ENCODE measurements around the gene PTPRN2.
"Not testable (repeated sequence)": the region's sequence is repeated elsewhere in the genome, so short reads cannot be mapped to it uniquely, and the experiment has no call there.

Gene PTPRN2

DNA sequence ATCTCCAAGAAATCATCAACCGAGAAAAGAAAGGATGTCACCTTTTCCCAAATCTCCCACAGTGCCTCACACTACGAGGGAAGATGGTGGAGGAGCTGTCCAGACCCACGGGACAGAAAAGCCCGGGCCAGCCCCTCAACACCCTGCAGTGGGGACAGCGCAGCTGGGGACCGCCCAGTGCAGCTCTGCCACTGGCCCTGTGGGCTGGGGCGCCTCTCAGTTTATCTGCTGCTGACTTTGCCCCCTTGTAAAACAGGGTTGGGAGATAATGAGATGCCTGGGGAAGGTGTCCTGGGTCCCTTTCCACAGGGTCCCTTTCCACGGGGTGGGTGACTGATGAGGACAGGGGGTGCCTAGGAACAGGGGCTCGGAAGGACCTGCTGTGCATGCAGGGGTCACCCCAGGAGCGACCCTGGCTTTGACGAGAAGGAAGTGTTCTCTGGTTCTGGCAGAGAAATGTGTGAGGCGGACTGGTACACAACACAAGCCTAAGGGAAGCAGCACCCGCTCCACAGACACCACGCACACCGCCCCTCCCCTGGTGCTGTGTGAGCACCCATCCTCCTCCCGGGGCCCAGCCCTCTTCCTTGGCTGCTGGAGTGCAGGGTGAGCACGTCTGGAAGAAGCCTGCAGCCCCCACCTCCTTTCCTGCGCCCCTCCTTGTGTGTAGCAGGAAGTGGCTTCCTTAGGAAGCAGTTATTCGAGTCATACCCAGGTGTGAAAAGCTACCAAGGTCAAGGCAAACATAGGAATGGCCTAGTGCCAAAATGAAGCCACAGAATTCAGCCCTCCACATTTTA lies 911.0 kb downstream of the PTPRN2 start:
- FAIRE-seq: no peak

DNA sequence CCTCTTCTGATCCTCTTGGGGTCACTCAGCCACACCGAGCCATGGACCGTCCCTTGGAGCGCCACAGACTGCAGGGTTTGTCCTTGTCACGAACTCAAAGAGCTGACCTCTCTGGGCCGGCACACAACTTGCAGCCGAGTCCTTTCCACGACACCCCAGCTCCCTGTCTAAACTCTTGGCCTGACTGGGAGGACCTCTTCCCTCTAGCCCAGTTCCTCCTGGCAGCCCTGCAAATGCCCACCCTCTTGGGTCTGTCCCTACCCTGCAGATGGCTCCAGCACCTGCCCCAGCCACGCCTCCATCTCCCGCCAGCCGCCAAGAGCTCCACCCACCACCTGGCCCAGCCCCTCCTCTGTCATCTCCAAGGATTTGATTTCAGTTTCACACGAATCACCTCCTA lies 911.6 kb downstream of the PTPRN2 start:
- no peak for FAIRE-seq

DNA sequence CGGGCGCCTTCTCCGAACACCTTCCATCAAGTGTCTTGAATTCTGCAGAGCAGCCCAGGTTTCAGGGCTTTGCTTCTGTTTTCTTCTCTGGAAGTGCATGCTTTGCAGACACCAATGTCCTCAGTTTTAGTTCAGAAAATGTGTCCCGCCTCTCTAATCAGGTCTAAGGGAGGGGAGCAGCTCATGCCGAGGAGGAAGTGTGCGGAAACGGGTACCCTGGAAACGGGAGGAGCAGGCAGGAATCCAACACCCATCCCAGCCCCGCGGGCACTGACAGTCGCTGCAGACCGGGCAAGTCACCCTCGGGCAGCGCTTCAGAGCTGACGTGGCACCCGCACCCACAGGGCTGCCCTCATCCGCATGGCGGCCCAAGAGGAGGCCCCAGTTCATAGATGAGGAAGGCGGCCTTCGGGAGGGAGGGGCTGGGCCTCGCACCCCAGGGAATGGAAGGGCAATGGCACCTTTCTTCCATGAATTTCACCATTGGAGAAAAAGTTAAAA lies 912.1 kb downstream of the PTPRN2 start:
- no peak for FAIRE-seq

DNA sequence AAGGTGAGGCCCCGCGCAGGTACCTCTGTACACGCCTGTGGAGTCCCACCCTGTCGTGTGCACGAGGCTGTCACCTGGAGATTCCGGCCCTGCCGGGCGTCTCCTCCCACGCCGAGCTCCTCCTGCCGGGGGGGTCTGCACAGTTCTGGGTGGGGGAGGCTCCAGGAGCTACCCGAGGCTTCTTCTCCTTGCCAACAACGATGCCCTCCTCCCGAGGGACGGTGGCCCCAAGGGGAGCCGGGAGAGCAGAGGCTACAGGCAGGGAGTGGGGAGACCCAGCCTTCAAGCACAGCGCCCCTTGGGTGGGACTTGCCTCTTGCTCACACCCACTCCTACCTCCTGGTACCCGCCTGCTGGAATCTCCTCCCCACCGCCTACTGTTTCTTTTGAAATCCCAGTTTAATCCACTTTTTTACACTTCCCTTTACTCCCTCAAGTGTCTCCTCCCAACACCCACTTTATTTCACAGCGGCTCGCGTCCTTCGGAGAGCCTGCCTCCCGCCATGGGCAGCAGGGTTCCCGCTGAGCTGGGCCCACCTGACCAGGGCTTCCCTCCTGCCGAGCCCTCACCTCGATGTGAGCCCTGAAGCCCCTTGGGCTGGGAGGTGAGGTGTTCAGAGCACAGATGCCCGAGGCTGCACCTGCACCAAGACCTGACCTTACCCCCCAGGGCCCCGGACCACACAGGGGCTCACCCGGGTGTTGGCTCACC lies 912.8 kb downstream of the PTPRN2 start:
- no peak for FAIRE-seq

DNA sequence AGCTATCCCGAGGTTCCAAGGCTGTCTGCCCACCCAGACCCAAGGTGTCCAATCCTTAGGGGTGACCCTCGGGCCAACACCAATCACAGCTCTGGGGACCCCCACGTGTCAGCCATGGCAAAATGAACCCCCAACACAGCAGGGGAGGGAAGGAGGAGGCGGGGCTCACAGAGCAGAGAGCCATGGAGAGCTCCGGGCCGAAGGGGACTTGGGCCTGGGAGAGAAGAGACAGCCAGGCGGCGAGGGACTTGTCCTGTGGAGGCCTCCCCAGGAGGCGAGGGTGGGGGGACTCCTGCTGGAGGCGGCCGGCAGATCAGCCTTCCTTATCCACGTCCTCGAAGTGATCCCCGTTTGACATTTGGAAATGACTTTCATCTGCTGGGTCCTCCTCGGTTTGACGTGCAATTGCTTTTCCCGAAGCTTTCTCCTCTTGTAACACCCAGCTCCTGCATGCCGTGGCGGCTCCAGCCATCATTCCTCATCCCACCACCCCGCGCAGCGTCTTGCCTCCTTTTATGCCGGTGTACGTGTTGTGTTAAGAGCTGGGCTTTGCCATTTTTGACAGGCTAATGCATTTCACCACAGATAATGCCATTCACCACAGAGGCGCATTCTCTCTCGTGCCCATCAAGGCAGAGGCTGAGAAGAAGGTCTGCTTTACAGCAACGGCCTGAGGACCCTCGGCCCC lies 913.5 kb downstream of the PTPRN2 start:
- FAIRE-seq: no peak

DNA sequence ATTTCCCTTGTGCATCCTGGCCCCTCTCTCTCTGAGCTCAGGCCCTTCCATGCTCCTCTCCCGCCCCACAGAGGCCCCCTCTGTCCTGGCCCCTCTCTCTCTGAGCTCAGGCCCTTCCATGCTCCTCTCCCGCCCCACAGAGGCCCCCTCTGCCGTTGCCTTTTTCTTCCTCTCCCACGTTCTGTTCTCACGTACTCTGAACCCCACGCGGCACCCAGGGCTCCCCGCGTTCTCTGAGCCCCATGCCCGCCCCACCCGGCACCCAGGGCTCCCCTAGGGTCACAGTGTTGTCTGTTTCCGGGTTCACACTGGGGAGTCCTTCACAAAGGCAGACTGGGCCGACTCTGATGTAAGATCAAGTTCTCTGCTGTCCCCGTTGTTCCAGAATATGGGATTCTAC lies 914.0 kb downstream of the PTPRN2 start:
- FAIRE-seq: no peak

DNA sequence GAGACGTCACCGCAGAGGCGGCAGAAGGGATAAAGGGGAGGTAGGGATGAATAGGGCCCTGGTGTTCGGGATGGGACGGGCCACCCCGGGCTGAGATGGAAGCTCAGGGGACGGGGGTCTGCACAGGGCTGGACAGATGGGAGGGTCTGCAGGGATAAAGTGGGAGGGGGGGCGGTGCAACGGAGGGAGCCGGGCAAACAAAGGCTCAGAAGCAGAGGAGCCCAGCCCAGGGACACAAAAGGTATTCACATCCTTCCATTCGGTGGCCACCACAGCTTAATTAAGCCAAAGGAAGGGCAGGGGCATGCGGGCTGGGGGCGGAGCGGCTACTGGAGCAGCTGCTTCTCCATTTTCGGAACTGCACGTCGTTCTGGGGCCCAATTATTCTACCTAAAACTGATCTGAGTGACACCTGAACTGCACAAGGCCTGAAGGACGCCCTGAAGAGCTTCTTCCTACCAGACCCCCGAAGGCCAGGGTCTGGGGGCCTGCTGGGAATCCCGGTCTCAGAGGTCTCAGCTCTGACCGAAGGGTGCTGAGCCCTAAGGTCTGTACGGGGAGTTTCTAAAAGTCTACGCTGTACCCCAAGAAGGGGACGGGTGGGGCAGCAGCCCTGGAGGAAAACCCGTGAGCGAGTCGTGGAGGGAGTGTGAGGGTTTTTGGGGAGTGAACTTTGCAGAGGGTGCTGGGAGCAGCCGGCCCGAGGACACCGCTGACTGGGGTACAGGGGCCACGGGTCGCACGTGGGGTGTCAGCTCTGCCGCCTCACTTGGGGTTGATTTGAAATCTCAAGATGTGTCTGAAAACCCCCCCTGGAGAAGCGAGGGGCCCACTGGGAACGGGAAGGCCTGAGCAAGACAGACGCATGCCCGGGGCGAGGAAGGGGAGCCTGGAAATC lies 916.0 kb downstream of the PTPRN2 start:
- FAIRE-seq: no peak

DNA sequence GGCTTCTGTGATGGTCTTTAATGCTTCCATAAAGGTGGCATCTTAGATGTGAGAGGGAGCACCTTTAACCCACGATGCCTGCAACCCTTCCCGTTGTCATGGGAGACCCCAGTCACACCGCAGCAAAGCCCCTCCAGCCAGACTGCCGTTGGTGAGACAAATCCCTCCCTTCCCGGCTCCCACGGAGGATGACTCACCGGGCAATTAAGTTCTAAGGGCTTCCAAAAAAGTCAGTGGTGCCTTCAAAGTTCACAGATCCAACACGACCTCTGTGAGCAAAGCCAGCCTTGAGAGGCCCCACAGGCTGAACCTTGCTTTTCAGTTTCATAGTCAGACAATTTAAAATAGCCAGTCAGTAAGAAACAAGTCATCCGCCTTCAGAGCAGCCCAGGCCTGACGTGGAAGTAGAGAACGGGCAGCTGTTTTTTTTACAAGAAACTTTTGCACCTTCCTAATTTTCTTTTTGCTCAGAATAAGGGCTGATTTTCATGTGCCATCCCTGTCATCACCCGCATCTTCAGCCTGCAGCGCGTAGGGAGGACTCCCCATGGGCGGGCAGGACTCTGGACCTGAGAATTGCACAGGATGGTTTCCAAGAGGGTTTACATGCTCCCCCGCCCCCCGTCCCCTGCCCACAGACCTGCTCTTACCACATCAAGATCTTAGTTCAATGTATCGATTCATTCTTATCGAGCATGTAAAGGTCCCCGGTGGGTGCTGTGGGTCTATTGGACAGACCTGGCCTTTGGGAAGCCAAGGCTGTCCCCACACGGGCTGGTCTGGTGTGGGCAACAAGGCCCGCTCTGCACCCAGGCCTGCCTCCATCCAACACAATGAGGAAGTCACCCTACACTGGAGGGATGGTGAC lies 916.9 kb downstream of the PTPRN2 start:
- no peak for FAIRE-seq

DNA sequence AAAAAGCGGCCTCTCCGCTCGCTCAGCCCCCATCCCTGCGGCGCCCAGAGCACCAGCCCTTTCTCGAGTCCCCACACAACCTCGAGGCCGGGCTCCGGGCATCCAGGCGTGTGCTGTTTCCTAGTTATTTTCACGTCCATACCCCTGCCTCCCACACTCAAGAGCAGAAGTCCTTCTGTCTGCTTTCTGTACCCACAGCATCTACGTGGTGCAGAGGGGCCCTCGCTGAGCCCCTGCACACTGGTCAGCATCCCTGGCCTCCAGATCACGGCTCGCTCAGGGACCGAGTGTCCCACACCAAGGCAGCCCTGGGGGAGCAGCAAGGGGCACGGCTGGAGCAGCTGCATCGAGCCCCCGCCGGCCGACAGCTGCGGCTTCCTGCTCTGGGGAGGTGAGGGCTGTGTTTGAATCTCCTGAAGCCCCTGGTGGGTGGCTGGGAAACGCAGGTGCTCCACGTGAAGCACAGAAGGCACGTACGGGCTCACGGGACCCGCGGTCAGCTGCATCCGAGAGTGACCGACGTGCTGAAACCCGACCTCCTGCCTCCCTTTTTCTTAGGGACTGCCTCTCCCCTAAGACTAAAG lies 917.8 kb downstream of the PTPRN2 start:
- FAIRE-seq: no peak

DNA sequence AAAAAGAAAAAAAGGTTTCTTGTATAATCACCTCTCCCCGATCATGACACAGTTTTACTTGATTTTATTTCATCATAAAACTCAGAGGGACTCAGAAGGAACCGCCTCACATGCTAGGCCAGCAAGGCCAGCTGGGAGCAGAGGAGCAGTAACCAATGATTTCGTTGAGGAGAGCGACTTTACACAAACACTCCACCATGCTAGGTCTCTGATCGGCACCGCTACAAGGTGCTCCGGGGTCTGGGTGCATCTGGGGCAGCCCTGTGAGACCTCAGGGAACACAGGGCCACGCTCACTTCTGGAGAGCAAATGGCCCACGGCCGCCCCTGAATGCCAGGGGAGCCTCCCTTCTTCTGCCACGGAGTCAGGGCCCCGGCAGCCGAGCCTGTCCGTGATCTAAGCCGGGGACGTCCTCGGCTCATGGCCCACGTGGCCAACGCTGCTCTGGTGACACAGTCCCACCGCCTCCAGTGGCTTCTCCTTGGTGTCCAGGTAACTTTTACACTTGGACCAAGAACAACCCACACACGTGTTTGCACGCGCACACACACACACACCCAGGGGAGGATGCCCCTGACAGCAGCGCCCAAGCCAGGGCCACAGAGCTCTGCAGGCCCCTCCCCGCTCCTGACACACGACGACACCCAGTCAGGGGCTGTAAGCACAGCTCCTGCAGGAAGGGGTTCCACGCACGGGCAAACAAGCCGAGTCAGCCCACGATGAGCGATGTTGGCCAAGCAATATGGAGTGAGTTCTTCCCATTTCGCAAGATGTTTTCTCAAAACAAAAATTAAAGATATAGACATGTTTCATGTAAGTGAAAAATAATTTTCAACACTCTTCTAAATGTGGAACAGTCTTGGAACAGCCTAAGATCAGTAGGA lies 918.5 kb downstream of the PTPRN2 start:
- FAIRE-seq: no peak

DNA sequence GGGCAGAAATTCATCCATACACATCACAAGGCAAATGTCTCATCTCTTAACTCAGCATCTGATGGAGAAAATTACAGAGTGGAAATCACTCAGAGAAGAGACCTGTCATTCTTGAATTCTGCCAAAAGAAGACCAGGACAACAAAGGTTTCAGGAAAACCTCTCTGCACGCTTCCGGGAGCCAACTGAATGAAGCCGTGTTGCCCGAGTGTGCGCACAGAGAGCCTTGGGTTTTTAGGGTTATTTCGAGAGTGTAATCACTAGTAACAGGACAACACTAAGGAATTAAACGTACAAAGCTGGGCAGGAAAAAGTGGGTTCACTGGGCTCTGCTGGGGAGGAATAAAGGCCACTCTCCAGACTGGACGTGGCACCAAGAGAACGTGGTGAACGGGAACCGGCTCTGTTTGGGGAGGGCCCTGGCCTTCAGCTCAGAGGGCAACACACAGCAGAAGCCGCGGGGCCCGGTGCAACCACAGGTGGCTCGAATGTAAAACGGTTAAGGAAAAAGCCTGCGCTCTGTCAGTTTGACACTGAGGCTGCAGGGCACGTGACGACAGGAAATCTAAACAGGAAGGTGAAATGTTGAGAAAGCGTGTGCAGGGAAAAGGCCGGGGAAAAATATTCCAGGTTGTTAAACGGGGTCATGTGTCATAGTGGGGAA lies 919.3 kb downstream of the PTPRN2 start:
- FAIRE-seq: no peak

DNA sequence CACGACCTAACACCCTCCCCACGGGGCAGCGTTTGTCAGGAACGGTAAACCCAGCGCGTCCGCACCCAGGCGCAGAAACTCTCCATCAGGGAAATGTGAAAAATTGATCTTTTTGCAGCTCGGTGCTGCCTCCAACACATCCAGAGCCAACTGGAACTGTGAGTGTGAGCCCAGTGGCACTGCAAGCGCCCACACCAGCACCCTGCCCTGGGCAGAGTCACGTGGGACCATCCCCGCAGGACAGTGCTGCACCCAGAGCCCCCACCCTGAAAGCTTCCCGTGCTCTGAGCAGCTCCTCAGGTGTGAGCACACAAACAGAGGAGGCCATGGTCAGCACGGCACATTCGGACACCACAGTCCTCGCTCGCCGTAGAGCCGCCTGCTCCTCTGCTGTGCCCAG lies 919.9 kb downstream of the PTPRN2 start:
- no peak for FAIRE-seq

DNA sequence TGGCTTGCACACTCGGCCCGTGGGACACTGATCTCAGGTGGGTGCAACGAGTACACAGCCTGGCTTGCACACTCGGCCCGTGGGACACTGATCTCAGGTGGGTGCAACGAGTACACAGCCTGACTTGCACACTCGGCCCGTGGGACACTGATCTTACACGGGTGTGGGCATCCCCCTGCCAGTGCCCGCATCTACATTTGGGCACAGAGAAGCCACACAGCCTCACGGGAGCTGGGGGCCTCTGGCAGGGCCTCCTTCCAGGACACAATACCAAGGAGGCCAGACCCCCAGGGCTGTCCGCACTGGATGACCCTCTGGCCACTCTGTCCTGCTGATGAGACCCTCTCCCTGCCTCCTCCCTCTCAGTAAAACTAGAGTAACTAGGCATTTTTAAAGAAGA lies 920.4 kb downstream of the PTPRN2 start:
- FAIRE-seq: no peak

DNA sequence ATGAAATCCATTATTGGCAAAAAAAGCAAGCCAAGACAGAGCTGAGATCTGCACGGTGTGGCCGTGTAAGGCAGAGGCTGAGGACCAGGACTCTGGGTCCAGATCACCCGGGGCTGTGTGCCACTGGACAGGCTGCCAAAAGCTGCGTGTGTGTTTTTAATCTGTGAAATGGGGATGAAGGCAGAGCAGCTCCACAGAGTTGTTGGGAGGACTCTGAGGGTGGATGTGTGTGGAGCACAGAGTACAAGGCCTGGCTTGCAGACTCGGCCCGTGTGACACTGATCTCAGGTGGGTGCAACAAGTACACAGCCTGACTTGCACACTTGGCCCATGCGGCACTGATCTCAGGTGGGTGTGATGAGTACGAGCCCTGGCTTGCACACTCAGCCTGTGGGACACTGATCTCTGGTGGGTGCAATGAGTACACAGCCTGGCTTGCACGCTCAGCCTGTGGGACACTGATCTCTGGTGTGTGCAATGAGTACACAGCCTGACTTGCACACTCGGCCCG lies 921.0 kb downstream of the PTPRN2 start:
- FAIRE-seq: no peak

DNA sequence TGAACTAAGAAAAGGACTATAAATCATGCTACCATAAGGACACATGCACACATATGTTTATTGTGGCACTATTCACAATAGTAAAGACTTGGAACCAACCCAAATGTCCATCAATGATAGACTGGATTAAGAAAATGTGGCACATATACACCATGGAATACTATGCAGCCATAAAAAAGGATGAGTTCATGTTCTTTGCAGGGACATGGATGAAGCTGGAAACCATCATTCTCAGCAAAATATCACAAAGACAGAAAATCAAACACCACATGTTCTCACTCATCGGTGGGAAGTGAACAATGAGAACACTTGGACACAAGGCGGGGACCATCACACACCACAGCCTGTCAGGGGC lies 922.0 kb downstream of the PTPRN2 start:
- FAIRE-seq: not testable (repeated sequence)

DNA sequence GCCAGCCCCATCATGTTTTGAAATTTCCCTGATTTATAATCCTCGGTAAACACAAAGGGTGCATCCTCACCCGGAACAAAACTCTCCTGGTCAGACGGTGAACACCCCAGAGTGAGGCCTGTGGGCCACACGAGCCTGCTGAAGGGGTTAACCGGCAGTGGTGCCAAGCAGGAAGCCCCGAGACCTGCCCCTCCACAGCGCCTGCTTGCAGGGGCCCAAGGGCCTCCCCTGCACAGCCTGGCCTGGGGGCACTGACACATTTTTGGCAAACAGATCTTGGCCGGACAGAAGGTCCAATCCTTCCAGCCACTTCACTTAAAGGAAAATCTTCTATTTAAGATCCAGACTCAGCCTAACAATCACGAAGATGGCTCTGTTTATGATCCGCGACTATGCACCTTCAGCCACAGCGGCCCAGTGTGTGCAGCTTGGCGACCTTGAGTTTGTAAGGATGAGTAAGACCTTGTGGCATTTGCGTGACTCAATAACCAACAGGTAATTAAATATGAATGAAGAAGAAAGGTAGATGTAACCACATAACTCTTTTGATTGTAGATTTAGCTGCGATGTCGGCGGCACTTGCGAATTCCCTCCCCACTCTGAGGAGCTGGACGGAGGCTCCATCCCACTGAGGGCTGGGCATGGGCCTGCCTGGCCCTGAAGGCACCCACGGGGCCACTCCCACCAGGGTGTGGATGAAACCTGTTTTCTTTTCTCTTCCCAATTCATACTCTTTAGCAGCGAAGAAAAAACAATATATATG lies 922.6 kb downstream of the PTPRN2 start:
- no peak for FAIRE-seq

DNA sequence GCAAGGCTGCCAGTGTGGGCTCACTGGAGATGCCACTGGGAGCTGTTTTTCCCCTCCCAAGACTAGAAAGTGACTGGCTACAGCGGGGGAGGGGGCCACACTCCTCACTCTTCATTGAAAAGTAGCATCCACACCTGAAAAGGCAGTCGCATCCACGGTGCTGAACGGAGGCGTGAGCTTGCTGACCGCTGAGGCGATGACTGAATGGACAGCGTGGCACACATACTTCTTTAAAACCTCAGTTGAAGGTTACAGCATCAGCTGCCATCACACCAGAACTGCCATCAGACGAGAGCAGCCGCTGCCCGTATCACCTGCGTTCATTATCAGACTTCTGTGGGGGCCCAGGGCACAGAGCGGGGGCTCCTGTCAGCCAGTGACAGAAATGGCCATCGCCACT lies 923.6 kb downstream of the PTPRN2 start:
- FAIRE-seq: no peak

DNA sequence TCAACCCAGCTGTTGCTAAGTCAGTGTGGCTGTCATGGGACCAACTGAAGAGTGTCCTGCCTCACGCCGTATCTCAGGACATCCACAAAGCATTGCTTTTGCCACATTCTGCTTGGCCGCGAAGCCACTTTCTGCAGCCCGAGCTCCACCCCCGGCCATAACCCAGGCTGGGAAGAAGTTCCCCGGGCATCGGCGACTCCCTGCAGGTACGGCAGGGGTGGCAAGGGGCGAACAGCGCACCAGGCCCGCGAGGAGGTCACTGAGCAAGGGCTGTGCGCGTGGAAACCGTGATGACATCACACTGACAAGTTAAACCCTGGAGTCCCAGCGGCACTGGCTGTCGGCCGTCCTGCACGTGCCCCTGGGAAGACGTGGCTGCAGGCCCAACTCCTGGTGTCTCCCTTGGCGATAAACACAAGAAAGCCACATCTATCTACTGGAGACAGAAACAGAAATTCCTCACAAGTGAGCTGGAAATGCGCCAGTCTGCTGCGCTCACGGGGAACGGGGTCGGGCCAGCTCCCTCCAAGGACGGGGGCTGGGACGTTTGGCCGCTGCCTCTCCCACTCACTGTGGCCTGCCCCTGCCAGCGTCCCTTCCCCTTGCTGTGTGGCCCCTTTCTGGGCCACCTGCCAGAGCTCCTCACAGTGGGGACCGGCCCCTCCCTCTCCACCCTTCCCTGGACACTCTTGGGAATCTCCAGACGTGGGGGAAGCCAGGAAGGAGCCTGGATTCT lies 924.5 kb downstream of the PTPRN2 start:
- no peak for FAIRE-seq
